K562 (cell line): ENCODE measurements around the gene CEP131. TPM values are rescaled to one million over a fixed set of nuclear protein-coding genes. Genes with fewer than 3 reads are reported as not detected.

Experiments
- ATAC-seq: fragments of 200-7000 bp; cut with Tn5 transposase; 3 replicates; pipeline ENCODE4 v1.9.1; 2020; ENCODE audit warnings: moderate library complexity
- BruUV-seq: library from RNA; stranded (reverse); fragments of 400-500 nt; replicated peaks from 2 replicates; lab custom pipeline; 2021; lab: Mats Ljungman, UMichigan
- CTCF ChIA-PET: fragments of 300-600 bp; formaldehyde crosslinking; extraction: SDS; loops from one replicate; lab custom pipeline; 2021; ENCODE audit warnings: low intra/inter-chr PET ratio; lab: Yijun Ruan, JAX
- POLR2A ChIA-PET: fragments of 300-600, 350-650 bp; sonication (Branson Sonifier 250); formaldehyde crosslinking; extraction: SDS; loops from one replicate; lab custom pipeline; 2021; ENCODE audit warnings: antibody characterized with exemption, inconsistent platforms; lab: Yijun Ruan, JAX
- DNase-seq, 4 experiments: peaks; one replicate each; pipeline versions ENCODE4 v3.0.0 to v3.0.0-alpha.2; 2011 to 2018; ENCODE audit warnings: low spot score in 3 of 4, mixed read lengths in 3 of 4; ENCODE audit errors: extremely low read depth in 1 of 4
- FAIRE-seq: peaks from 2 replicates; lab custom pipeline; 2011; peaks lifted over from hg19 to GRCh38; lab: Jason Lieb, UNC
- H2AFZ ChIP-seq: 2 replicates; pipeline ENCODE4 v1.6.0; 2011; ENCODE audit warnings: low read depth, low read length, control low read depth, inconsistent platforms
- H3K27ac ChIP-seq: fragments of 200-600 bp; 3 replicates; pipeline ENCODE4 v1.8.0; 2011; ENCODE audit warnings: low read depth, mild to moderate bottlenecking, control low read depth, inconsistent platforms, low read length, moderate library complexity, mixed read lengths; ENCODE audit errors: extremely low read depth
- H3K27me3 ChIP-seq, 2 experiments: fragments of 300-600 bp in 1 of 2; 2 replicates in 1 of 2; 3 replicates in 1 of 2; pipeline versions ENCODE4 v1.6.0 to v1.8.0; 2011; ENCODE audit warnings: inconsistent platforms in 2 of 2, low read length in 2 of 2, mild to moderate bottlenecking in 1 of 2, mixed read lengths in 1 of 2, moderate library complexity in 1 of 2; ENCODE audit not compliant: control insufficient read depth in 2 of 2, insufficient read depth in 2 of 2
- H3K36me3 ChIP-seq: fragments of 300-600 bp; 3 replicates; pipeline ENCODE4 v1.8.0; 2011; ENCODE audit warnings: mild to moderate bottlenecking, low read length, inconsistent platforms; ENCODE audit not compliant: control insufficient read depth, insufficient read depth
- H3K4me1 ChIP-seq, 2 experiments: fragments of 200-600 bp in 1 of 2; replicated peaks in 1 of 2; 2 replicates in 1 of 2; 3 replicates in 1 of 2; pipeline versions ENCODE4 v1.5.1 to v1.8.0; 2011; ENCODE audit warnings: inconsistent platforms in 2 of 2, low read length in 2 of 2, mild to moderate bottlenecking in 1 of 2, mixed read lengths in 1 of 2, moderate library complexity in 1 of 2; ENCODE audit not compliant: control insufficient read depth in 2 of 2, insufficient read depth in 2 of 2
- H3K4me2 ChIP-seq: 2 replicates; pipeline ENCODE4 v1.6.1; 2011; ENCODE audit warnings: low read length, control low read depth, inconsistent platforms, mixed read lengths; ENCODE audit not compliant: insufficient read depth
- H3K4me3 ChIP-seq: fragments of 200-600 bp; sonication (generic), shearing (Covaris generic); 2 replicates; pipeline ENCODE4 v1.5.1; 2016; ENCODE audit warnings: control low read depth, inconsistent platforms
- H3K79me2 ChIP-seq: fragments of 200-600 bp; 3 replicates; pipeline ENCODE4 v1.8.0; 2011; ENCODE audit warnings: low read length, inconsistent platforms; ENCODE audit not compliant: control insufficient read depth, insufficient read depth
- H3K9ac ChIP-seq, 2 experiments: 2 replicates each; pipeline versions ENCODE4 v1.6.0 to v1.6.1; 2011; ENCODE audit warnings: low read depth in 2 of 2, low read length in 2 of 2, control low read depth in 1 of 2, inconsistent platforms in 1 of 2, mild to moderate bottlenecking in 1 of 2, mixed read lengths in 1 of 2; ENCODE audit not compliant: insufficient read depth in 1 of 2
- H3K9me1 ChIP-seq: one replicate; pipeline ENCODE4 v1.6.0; 2011; ENCODE audit warnings: inconsistent platforms, mild to moderate bottlenecking, low read length, moderate library complexity; ENCODE audit not compliant: control insufficient read depth, insufficient read depth
- H3K9me3 ChIP-seq: replicated peaks from 2 replicates; pipeline ENCODE4 v1.5.1; 2011; ENCODE audit warnings: low read depth, low read length, inconsistent platforms; ENCODE audit not compliant: control insufficient read depth, insufficient read depth
- H4K20me1 ChIP-seq: replicated peaks from 2 replicates; pipeline ENCODE4 v1.6.1; 2011; ENCODE audit warnings: low read length, inconsistent platforms, mixed read lengths; ENCODE audit not compliant: control insufficient read depth, insufficient read depth
- ETV6 ChIP-seq, 3 experiments: fragments of 150-350 bp in 1 of 3; sonication (generic) in 1 of 3; formaldehyde crosslinking in 1 of 3; IDR thresholded peaks; 2 replicates each; pipeline versions ENCODE4 v1.6.1 to v1.8.0; 2014 to 2022; ENCODE audit warnings: borderline replicate concordance in 2 of 3, low read depth in 2 of 3, antibody characterized with exemption in 1 of 3, low read length in 1 of 3, mild to moderate bottlenecking in 1 of 3, missing genetic modification reagents in 1 of 3
- RBFOX2 ChIP-seq: fragments of 200-400 bp; formaldehyde crosslinking; IDR thresholded peaks from 2 replicates; pipeline ENCODE4 v1.6.1; 2017; ENCODE audit warnings: low read depth, mild to moderate bottlenecking, low read length, moderate library complexity
- WGBS: fragments of 100-300 bp; shearing (Covaris generic); methylation state at CpG from one replicate; pipeline ENCODE4 v1.1.6; 2016; ENCODE audit warnings: low coverage, mixed read lengths; ENCODE audit not compliant: insufficient coverage; ENCODE audit errors: missing lambda C conversion rate; 5-methylcytosine and 5-hydroxymethylcytosine counted together
- in situ Hi-C: fragments of 300-500 bp; cut with MboI; formaldehyde crosslinking; loops from 4 replicates; pipeline ENCODE4 v1.15.0; 2018; ENCODE audit warnings: inconsistent platforms, mixed read lengths
- intact Hi-C: fragments of 100-400 bp; cut with micrococcal nuclease; formaldehyde crosslinking; loops from 2 replicates; pipeline ENCODE4 v1.14.2; 2022
- polyA plus RNA-seq, 8 experiments: library from polyadenylated mRNA; depleted of rRNA in 4 of 8; stranded (reverse) in 5 of 8; unstranded in 3 of 8; fragments of >200 nt; fragmentation: Nextera tagmentation in 2 of 8; fragmentation: Illumina TruSeq in 1 of 8; extraction: Ambion mirVana in 2 of 8; extraction: Trizol in 1 of 8; gene quantifications; 2 replicates each; pipeline versions ENCODE4 v1.2.1 to v1.2.3, GENCODE V29; 2011 to 2014; ENCODE audit warnings: inconsistent platforms in 1 of 8, missing spikeins in 1 of 8
- total RNA-seq, 7 experiments: library from RNA; depleted of rRNA in 6 of 7; stranded (reverse); fragments of >200 nt in 6 of 7; fragmentation: Illumina TruSeq in 2 of 7; extraction: Trizol in 2 of 7; gene quantifications; 2 replicates each; pipeline versions ENCODE4 v1.2.1 to v1.2.3, GENCODE V29; 2011 to 2021; ENCODE audit warnings: low replicate concordance in 1 of 7

CEP131 gene
- total and polyA plus RNA-seq, 9 of the 15 experiments (the other 6 are each of a cell fraction or from before 2014, with no cell fraction given): 0.24 to 21.2 (median 2.3) TPM

DNA sequence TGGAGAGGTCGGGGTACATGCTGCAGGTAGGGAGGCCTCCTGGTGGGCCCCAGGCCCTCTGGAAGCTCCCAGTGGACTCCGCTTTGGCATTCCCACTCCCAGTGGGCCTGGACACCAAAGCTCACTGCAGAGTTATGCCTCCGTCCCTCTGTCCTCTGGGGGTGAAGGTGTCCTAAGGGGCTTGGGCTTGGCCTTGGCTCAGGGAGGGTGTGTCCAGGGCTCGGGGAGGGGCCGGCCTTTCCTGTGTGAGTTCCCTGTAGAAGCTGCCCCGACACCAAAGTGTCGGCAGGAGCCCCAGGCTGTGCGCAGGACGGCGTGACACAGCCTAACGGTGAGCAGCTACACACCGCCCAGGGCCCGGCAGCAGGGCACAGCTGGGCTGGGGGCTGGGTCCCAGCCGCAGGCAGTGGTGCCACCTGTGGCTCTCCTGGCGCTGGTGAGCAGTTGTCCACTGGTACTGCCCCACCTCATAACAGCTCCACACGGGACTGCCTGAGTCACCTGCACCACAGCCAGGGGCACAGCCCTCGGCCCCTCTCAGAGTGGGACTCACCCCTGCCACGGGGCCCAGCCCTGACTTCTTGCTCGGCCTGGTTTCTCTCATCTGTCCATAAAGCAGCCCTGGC lies 10.0 kb upstream of the CEP131 start:
- H3K36me3 ChIP-seq: peaks cover 29% of the 10 kb centered on the region; the same call in 2 of the 3 replicates
- no peak overlapping the region for H3K4me3 ChIP-seq
- no peaks in the 10 kb centered on the region; the same call in 2 of the 3 replicates for H3K79me2 ChIP-seq
- in situ Hi-C loops: loop anchor here (25.0 kb wide), 1 partner anchor 95 kb away; no protein-coding TSS in a partner anchor
- ATAC-seq (no peak), DNase-seq (no peak), FAIRE-seq (no peak)
- H2AFZ ChIP-seq: no peak overlapping the region
- H3K9me3 ChIP-seq: no peaks in the 10 kb centered on the region
- TF ChIP-seq RBFOX2: peak; percentile 18; the same call in 1 of the 2 replicates
- TF ChIP-seq ETV6 (IDR thresholded peaks at IDR 0.05; ENCODE audit: borderline replicate concordance in 1 of 2, low read depth in 2 of 2, low read length in 1 of 2): no peak
- no peak for TF ChIP-seq ETV6 (CRISPR knock-in tag; IDR thresholded peaks at IDR 0.05; ENCODE audit: borderline replicate concordance)
- WGBS: 93% methylated on average over 18 of the region's 19 CpGs
- intact Hi-C loops: loop anchor here (10.0 kb wide), 1 partner anchor 218 kb away; no protein-coding TSS in a partner anchor
- no peaks in the 10 kb centered on the region for H3K27me3 ChIP-seq
- H3K4me1 ChIP-seq: peaks cover 22 to 78% of the 10 kb centered on the region in 2 experiments
- CTCF ChIA-PET: no interaction called here
- H3K27ac ChIP-seq: no peak overlapping the region
- H3K9ac ChIP-seq: peak overlapping the region in 1 of 2 experiments; percentile 15; a peak in 1 of 4 replicates
- POLR2A ChIA-PET: interaction anchor here (0.8 to 1.0 kb wide), 2 partner anchors 8 to 42 kb away, joined by 3 to 5 read pairs; no protein-coding TSS in a partner anchor
- peaks cover 32% of the 10 kb centered on the region for H4K20me1 ChIP-seq
- peaks cover 9% of the 10 kb centered on the region for H3K9me1 ChIP-seq
- BruUV-seq: no TSS peak
- H3K4me2 ChIP-seq: no peak overlapping the region
